GM23338 (cell line): Measurements from ENCODE around the gene ZNF746. TPM values are rescaled to one million over a fixed set of nuclear protein-coding genes. Genes with fewer than 3 reads are reported as not detected.

Experiments
- ATAC-seq: fragments of 200-7000 bp; cut with Tn5 transposase; 3 replicates; pipeline ENCODE4 v1.9.1; 2020
- DNase-seq: peaks from one replicate; pipeline ENCODE4 v3.0.0-alpha.2; 2015; ENCODE audit warnings: low spot score
- H2AFZ ChIP-seq: fragments of 200-600 bp; sonication (generic); 2 replicates; pipeline ENCODE4 v1.8.0; 2016; ENCODE audit warnings: antibody characterized with exemption, mild to moderate bottlenecking, moderate library complexity
- H3F3A ChIP-seq: fragments of 200-600 bp; sonication (generic); replicated peaks from 2 replicates; pipeline ENCODE4 v1.8.0; 2017; ENCODE audit warnings: antibody characterized with exemption, mixed run types, low read depth
- H3K27ac ChIP-seq: fragments of 200-600 bp; sonication (generic); 2 replicates; pipeline ENCODE4 v1.6.1; 2016; ENCODE audit warnings: low read depth
- H3K27me3 ChIP-seq: fragments of 200-600 bp; sonication (generic); 2 replicates; pipeline ENCODE4 v1.8.0; 2016; ENCODE audit warnings: mild to moderate bottlenecking, mixed run types, moderate library complexity; ENCODE audit not compliant: insufficient read depth
- H3K36me3 ChIP-seq: fragments of 200-600 bp; sonication (generic); 2 replicates; pipeline ENCODE4 v1.8.0; 2016; ENCODE audit warnings: mild to moderate bottlenecking; ENCODE audit not compliant: insufficient read depth
- H3K4me1 ChIP-seq: fragments of 200-600 bp; sonication (generic); 2 replicates; pipeline ENCODE4 v1.8.0; 2016; ENCODE audit warnings: mild to moderate bottlenecking, moderate library complexity; ENCODE audit not compliant: insufficient read depth
- H3K4me2 ChIP-seq: fragments of 200-600 bp; sonication (generic); 2 replicates; pipeline ENCODE4 v1.7.1; 2017; ENCODE audit warnings: mixed run types
- H3K4me3 ChIP-seq: fragments of 200-600 bp; sonication (generic); 2 replicates; pipeline ENCODE4 v1.6.1; 2016; ENCODE audit warnings: mixed run types
- H3K79me2 ChIP-seq: fragments of 200-600 bp; sonication (generic); replicated peaks from 2 replicates; pipeline ENCODE4 v1.8.0; 2017; ENCODE audit warnings: mild to moderate bottlenecking; ENCODE audit not compliant: insufficient read depth
- H3K9me2 ChIP-seq: fragments of 200-600 bp; sonication (generic); 2 replicates; pipeline ENCODE4 v1.8.0; 2017; ENCODE audit not compliant: insufficient read depth
- H4K20me1 ChIP-seq: fragments of 200-600 bp; sonication (generic); replicated peaks from 2 replicates; pipeline ENCODE4 v1.8.0; 2017; ENCODE audit warnings: mild to moderate bottlenecking; ENCODE audit not compliant: insufficient read depth
- H3K27ac Mint-ChIP-seq: 2 replicates; pipeline ENCODE4 v1.8.0; 2020; ENCODE audit warnings: inconsistent platforms, mild to moderate bottlenecking, moderate library complexity, mixed read lengths
- H3K27me3 Mint-ChIP-seq: 3 replicates; pipeline ENCODE4 v1.8.0; 2022; ENCODE audit warnings: low read depth, mild to moderate bottlenecking, moderate library complexity, mixed read lengths, inconsistent platforms; ENCODE audit not compliant: insufficient read depth, poor library complexity
- H3K36me3 Mint-ChIP-seq: 3 replicates; pipeline ENCODE4 v1.8.0; 2021; ENCODE audit warnings: low read depth, mild to moderate bottlenecking, inconsistent platforms, moderate library complexity, mixed read lengths
- H3K4me1 Mint-ChIP-seq: 3 replicates; pipeline ENCODE4 v1.8.0; 2020; ENCODE audit warnings: mild to moderate bottlenecking, inconsistent platforms, mixed read lengths
- H3K4me3 Mint-ChIP-seq: 3 replicates; pipeline ENCODE4 v1.8.0; 2021; ENCODE audit warnings: moderate library complexity, mild to moderate bottlenecking, inconsistent platforms, mixed read lengths
- H3K9me3 Mint-ChIP-seq: 3 replicates; pipeline ENCODE4 v1.8.0; 2020; ENCODE audit warnings: moderate library complexity, mild to moderate bottlenecking, inconsistent platforms, mixed read lengths
- EZH2phosphoT487 ChIP-seq: fragments of 200-600 bp; sonication (generic); IDR thresholded peaks from one replicate; pipeline ENCODE4 v1.8.1; 2018; ENCODE audit warnings: antibody characterized with exemption; ENCODE audit not compliant: unreplicated experiment
- NANOG ChIP-seq: IDR thresholded peaks from 2 replicates; pipeline ENCODE4 v1.6.1; 2016; ENCODE audit warnings: antibody characterized with exemption, borderline replicate concordance
- ZNF331 ChIP-seq: fragments of 250-450 bp; sonication (Bioruptor Pico); IDR thresholded peaks from 2 replicates; pipeline ENCODE4 v1.5.0; 2020; ENCODE audit warnings: low read depth, mild to moderate bottlenecking, moderate library complexity
- polyA plus RNA-seq: library from polyadenylated mRNA; unstranded; fragments of >200 nt; fragmentation: Nextera tagmentation; extraction: Ambion mirVana; gene quantifications from 2 replicates; pipeline ENCODE4 v1.2.1, GENCODE V29; 2016
- total RNA-seq: library from RNA; depleted of rRNA; stranded (reverse); fragments of >200 nt; shearing (Covaris generic); gene quantifications from 2 replicates; pipeline ENCODE4 v1.2.3, GENCODE V29; 2014
- TF ChIP-seq, protein P1 (sequence below): IDR thresholded peaks from one replicate; pipeline ENCODE4 v1.6.1; 2018; ENCODE audit warnings: antibody characterized with exemption; ENCODE audit not compliant: unreplicated experiment
- TF ChIP-seq, protein P2 (sequence below): fragments of 250-450 bp; sonication (Bioruptor Pico); IDR thresholded peaks from 2 replicates; pipeline ENCODE4 v1.5.0; 2020; ENCODE audit warnings: mild to moderate bottlenecking, moderate library complexity

The ZNF746 gene
- total and polyA plus RNA-seq, 2 experiments from 2014 or later = 10.0 to 18.6 TPM

GRCh38 chr7:149478754-149479153 is 18.9 kb downstream of the ZNF746 start:
- Mint-ChIP-seq H3K36me3 (peaks cover 64% of the 10 kb centered on the region), H3K27ac (no peak overlapping the region), H3K9me3 (peaks cover 21% of the 10 kb centered on the region), H3K27me3 (peaks cover 6% of the 10 kb centered on the region), H3K4me1 (peaks cover 11% of the 10 kb centered on the region; the same call in 2 of the 3 replicates), H3K4me3 (no peak overlapping the region)
- H3F3A ChIP-seq = no peaks in the 10 kb centered on the region
- H3K4me1 ChIP-seq = peaks cover 4% of the 10 kb centered on the region
- H2AFZ ChIP-seq = no peak overlapping the region
- TF ChIP-seq NANOG = no peak
- TF ChIP-seq, protein P1, sequence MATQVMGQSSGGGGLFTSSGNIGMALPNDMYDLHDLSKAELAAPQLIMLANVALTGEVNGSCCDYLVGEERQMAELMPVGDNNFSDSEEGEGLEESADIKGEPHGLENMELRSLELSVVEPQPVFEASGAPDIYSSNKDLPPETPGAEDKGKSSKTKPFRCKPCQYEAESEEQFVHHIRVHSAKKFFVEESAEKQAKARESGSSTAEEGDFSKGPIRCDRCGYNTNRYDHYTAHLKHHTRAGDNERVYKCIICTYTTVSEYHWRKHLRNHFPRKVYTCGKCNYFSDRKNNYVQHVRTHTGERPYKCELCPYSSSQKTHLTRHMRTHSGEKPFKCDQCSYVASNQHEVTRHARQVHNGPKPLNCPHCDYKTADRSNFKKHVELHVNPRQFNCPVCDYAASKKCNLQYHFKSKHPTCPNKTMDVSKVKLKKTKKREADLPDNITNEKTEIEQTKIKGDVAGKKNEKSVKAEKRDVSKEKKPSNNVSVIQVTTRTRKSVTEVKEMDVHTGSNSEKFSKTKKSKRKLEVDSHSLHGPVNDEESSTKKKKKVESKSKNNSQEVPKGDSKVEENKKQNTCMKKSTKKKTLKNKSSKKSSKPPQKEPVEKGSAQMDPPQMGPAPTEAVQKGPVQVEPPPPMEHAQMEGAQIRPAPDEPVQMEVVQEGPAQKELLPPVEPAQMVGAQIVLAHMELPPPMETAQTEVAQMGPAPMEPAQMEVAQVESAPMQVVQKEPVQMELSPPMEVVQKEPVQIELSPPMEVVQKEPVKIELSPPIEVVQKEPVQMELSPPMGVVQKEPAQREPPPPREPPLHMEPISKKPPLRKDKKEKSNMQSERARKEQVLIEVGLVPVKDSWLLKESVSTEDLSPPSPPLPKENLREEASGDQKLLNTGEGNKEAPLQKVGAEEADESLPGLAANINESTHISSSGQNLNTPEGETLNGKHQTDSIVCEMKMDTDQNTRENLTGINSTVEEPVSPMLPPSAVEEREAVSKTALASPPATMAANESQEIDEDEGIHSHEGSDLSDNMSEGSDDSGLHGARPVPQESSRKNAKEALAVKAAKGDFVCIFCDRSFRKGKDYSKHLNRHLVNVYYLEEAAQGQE = no peak
- TF ChIP-seq, protein P2, sequence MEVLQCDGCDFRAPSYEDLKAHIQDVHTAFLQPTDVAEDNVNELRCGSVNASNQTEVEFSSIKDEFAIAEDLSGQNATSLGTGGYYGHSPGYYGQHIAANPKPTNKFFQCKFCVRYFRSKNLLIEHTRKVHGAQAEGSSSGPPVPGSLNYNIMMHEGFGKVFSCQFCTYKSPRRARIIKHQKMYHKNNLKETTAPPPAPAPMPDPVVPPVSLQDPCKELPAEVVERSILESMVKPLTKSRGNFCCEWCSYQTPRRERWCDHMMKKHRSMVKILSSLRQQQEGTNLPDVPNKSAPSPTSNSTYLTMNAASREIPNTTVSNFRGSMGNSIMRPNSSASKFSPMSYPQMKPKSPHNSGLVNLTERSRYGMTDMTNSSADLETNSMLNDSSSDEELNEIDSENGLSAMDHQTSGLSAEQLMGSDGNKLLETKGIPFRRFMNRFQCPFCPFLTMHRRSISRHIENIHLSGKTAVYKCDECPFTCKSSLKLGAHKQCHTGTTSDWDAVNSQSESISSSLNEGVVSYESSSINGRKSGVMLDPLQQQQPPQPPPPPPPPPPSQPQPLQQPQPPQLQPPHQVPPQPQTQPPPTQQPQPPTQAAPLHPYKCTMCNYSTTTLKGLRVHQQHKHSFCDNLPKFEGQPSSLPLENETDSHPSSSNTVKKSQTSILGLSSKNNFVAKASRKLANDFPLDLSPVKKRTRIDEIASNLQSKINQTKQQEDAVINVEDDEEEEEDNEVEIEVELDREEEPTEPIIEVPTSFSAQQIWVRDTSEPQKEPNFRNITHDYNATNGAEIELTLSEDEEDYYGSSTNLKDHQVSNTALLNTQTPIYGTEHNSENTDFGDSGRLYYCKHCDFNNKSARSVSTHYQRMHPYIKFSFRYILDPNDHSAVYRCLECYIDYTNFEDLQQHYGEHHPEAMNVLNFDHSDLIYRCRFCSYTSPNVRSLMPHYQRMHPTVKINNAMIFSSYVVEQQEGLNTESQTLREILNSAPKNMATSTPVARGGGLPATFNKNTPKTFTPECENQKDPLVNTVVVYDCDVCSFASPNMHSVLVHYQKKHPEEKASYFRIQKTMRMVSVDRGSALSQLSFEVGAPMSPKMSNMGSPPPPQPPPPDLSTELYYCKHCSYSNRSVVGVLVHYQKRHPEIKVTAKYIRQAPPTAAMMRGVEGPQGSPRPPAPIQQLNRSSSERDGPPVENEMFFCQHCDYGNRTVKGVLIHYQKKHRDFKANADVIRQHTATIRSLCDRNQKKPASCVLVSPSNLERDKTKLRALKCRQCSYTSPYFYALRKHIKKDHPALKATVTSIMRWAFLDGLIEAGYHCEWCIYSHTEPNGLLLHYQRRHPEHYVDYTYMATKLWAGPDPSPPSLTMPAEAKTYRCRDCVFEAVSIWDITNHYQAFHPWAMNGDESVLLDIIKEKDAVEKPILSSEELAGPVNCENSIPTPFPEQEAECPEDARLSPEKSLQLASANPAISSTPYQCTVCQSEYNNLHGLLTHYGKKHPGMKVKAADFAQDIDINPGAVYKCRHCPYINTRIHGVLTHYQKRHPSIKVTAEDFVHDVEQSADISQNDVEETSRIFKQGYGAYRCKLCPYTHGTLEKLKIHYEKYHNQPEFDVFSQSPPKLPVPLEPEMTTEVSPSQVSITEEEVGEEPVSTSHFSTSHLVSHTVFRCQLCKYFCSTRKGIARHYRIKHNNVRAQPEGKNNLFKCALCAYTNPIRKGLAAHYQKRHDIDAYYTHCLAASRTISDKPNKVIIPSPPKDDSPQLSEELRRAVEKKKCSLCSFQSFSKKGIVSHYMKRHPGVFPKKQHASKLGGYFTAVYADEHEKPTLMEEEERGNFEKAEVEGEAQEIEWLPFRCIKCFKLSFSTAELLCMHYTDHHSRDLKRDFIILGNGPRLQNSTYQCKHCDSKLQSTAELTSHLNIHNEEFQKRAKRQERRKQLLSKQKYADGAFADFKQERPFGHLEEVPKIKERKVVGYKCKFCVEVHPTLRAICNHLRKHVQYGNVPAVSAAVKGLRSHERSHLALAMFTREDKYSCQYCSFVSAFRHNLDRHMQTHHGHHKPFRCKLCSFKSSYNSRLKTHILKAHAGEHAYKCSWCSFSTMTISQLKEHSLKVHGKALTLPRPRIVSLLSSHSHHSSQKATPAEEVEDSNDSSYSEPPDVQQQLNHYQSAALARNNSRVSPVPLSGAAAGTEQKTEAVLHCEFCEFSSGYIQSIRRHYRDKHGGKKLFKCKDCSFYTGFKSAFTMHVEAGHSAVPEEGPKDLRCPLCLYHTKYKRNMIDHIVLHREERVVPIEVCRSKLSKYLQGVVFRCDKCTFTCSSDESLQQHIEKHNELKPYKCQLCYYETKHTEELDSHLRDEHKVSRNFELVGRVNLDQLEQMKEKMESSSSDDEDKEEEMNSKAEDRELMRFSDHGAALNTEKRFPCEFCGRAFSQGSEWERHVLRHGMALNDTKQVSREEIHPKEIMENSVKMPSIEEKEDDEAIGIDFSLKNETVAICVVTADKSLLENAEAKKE = no peak
- no peak for TF ChIP-seq EZH2phosphoT487
- no peak for TF ChIP-seq ZNF331 (CRISPR knock-in tag)
- H3K9me2 ChIP-seq = no peaks in the 10 kb centered on the region
- peaks cover 2% of the 10 kb centered on the region; the same call in 1 of the 2 replicates for H3K36me3 ChIP-seq
- H3K4me2 ChIP-seq = no peak overlapping the region
- H3K4me3 ChIP-seq = no peak overlapping the region
- H4K20me1 ChIP-seq = no peaks in the 10 kb centered on the region; the same call in 1 of the 2 replicates
- no peak overlapping the region for H3K27ac ChIP-seq
- no peak for ATAC-seq
- H3K79me2 ChIP-seq = no peaks in the 10 kb centered on the region
- H3K27me3 ChIP-seq = no peaks in the 10 kb centered on the region
- DNase-seq = no peak
